ENCODE results near the gene LTBP4. TPM values are rescaled to one million over a fixed set of nuclear protein-coding genes. Genes with fewer than 3 reads are reported as not detected.

LTBP4 gene
- total and polyA plus RNA-seq, 2 of the 13 experiments (the other 11 are each of a cell fraction or from before 2014, with no cell fraction given): 0.86 to 2.3 TPM

- ATAC-seq (no peak), DNase-seq (ENCODE audit: low spot score) (no peak), FAIRE-seq (no peak)
- no TSS peak for BruUV-seq (replicated peaks)
- intact Hi-C loops (cut with micrococcal nuclease; ENCODE audit: unreplicated experiment) (no loop called here), in situ Hi-C loops (cut with HindIII; ENCODE audit: extremely low pct_ligation_motif_present, low pct_unique_long_range_greater_than_20kb) (no loop called here)
- POLR2A ChIA-PET: no interaction called here
- 61% methylated on average over 2 of the region's 7 CpGs for WGBS (ENCODE audit: low lambda C conversion rate)
- Histone ChIP-seq H3K27ac (ENCODE audit: extremely low read length, insufficient read depth, low read length) (no peak overlapping the region), H3K36me3 (replicated peaks in 1 of 2; ENCODE audit: control insufficient read depth in 1 of 2, insufficient read depth in 2 of 2, low read length in 2 of 2) (no peaks in the 10 kb centered on the region), H2AFZ (ENCODE audit: low read length) (no peak overlapping the region), H3K4me1 (ENCODE audit: insufficient read depth, low read length) (peaks cover 6% of the 10 kb centered on the region; the same call in 1 of the 2 replicates), H3K9ac (ENCODE audit: insufficient read depth, low read depth, low read length) (no peak overlapping the region), H3K79me2 (ENCODE audit: insufficient read depth, low read length) (no peaks in the 10 kb centered on the region), H3K9me3 (ENCODE audit: low read length) (no peaks in the 10 kb centered on the region), H3K4me3 (replicated peaks in 1 of 3; ENCODE audit: insufficient read depth in 1 of 3, low read depth in 2 of 3, low read length in 3 of 3) (no peak overlapping the region), H3K4me2 (ENCODE audit: low read depth, low read length) (no peak overlapping the region), H3K27me3 (ENCODE audit: control insufficient read depth in 1 of 2, insufficient read depth in 2 of 2, low read length in 2 of 2) (peaks cover 1 to 3% of the 10 kb centered on the region in 2 experiments; a peak in 3 of 5 replicates), H4K20me1 (ENCODE audit: insufficient read depth, low read length) (no peaks in the 10 kb centered on the region)
- CTCF ChIA-PET (ENCODE audit: low intra/inter-chr PET ratio, low total read pairs): interaction anchor here (1.6 kb wide), 1 partner anchor 9 kb away, joined by 3 read pairs; no protein-coding TSS in a partner anchor
- TF ChIP-seq MIER2 (CRISPR knock-in tag; IDR thresholded peaks at IDR 0.05): no peak
- TF ChIP-seq ZNF574 (CRISPR knock-in tag; IDR thresholded peaks at IDR 0.05): no peak
- TF ChIP-seq AKAP8 (CRISPR knock-in tag; IDR thresholded peaks at IDR 0.05): no peak
- peak; percentile 55; the same call in 1 of the 2 replicates for TF ChIP-seq ZNF768 (CRISPR knock-in tag; IDR thresholded peaks at IDR 0.05)
- no peak for TF ChIP-seq BRD4 (CRISPR knock-in tag; IDR thresholded peaks at IDR 0.05)
Observed at GRCh38 chr19:40625406-40626120, 24.4 kb downstream of the LTBP4 start.

Measured in HepG2 (cell line).